Middle frontal gyrus (tissue), 1 donor: ENCODE measurements around the gene SETD1B.
"Not testable (repeated sequence)": the region's sequence is repeated elsewhere in the genome, so short reads cannot be mapped to it uniquely, and the experiment has no call there.

Experiments
- DNase-seq: peaks from one replicate; pipeline ENCODE4 v3.0.0-alpha.2; 2015; ENCODE audit warnings: low spot score; ENCODE audit errors: extremely low spot score

SETD1B gene

GRCh38 chr12:121803861-121804416, at the start of gene SETD1B:
TSS of gene SETD1B (plus strand) at chr12:121804009. CDS start at chr12:121804738, 729 bp downstream.
- no peak for DNase-seq

GRCh38 chr12:121754836-121755235, 49.0 kb upstream of the SETD1B start:
- no peak for DNase-seq

GRCh38 chr12:121755591-121755990, 48.2 kb upstream of the SETD1B start:
- no peak for DNase-seq

- DNase-seq: not testable (repeated sequence)
These were observed 45.3 kb upstream of the SETD1B start for GRCh38 chr12:121758536-121758935.

- DNase-seq: no peak
These were observed 41.5 kb upstream of the SETD1B start for GRCh38 chr12:121762269-121762668.

- no peak for DNase-seq
These were observed 39.0 kb upstream of the SETD1B start for GRCh38 chr12:121764808-121765207.

GRCh38 chr12:121765573-121765972, 38.2 kb upstream of the SETD1B start:
- no peak for DNase-seq

GRCh38 chr12:121766290-121767039, 37.3 kb upstream of the SETD1B start:
- no peak for DNase-seq

GRCh38 chr12:121767525-121768016, 36.2 kb upstream of the SETD1B start:
- DNase-seq: peak; percentile 31

- DNase-seq: no peak
These were observed 34.4 kb upstream of the SETD1B start for GRCh38 chr12:121769297-121769830.

GRCh38 chr12:121769831-121770301, 33.9 kb upstream of the SETD1B start:
- DNase-seq: no peak

GRCh38 chr12:121770388-121770787, 33.4 kb upstream of the SETD1B start:
- no peak for DNase-seq

GRCh38 chr12:121770813-121771625, 32.8 kb upstream of the SETD1B start:
- no peak for DNase-seq

- DNase-seq: no peak
These were observed 30.6 kb upstream of the SETD1B start for GRCh38 chr12:121773011-121773777.

- no peak for DNase-seq
These were observed 28.8 kb upstream of the SETD1B start for GRCh38 chr12:121774968-121775474.

- DNase-seq: no peak
These were observed 28.3 kb upstream of the SETD1B start for GRCh38 chr12:121775501-121775900.

- DNase-seq: no peak
These were observed 27.4 kb upstream of the SETD1B start for GRCh38 chr12:121776190-121777098.

GRCh38 chr12:121778567-121779421, 25.0 kb upstream of the SETD1B start:
- no peak for DNase-seq
